Neural progenitor cell (in vitro differentiated cells): ENCODE results near the gene PTGES3L. TPM values are rescaled to one million over a fixed set of nuclear protein-coding genes. Genes with fewer than 3 reads are reported as not detected.
"Not testable (repeated sequence)": the region's sequence is repeated elsewhere in the genome, so short reads cannot be mapped to it uniquely, and the experiment has no call there.

ENCODE experiments used
- DNase-seq: peaks from one replicate; pipeline ENCODE4 v3.0.0-alpha.2; 2016; ENCODE audit warnings: low spot score
- H2AFZ ChIP-seq: fragments of 200-600 bp; sonication (generic); replicated peaks from 2 replicates; pipeline ENCODE4 v1.6.1; 2016; ENCODE audit warnings: antibody characterized with exemption
- H3F3A ChIP-seq: fragments of 200-600 bp; sonication (generic); 2 replicates; pipeline ENCODE4 v1.6.1; 2016; ENCODE audit warnings: antibody characterized with exemption, low read depth
- H3K27ac ChIP-seq: fragments of 200-600 bp; sonication (generic); 2 replicates; pipeline ENCODE4 v1.5.1; 2016; ENCODE audit warnings: mild to moderate bottlenecking
- H3K27me3 ChIP-seq: fragments of 200-600 bp; sonication (generic); 2 replicates; pipeline ENCODE4 v1.6.1; 2016; ENCODE audit warnings: mild to moderate bottlenecking, moderate library complexity
- H3K36me3 ChIP-seq: fragments of 200-600 bp; sonication (generic); 2 replicates; pipeline ENCODE4 v1.5.1; 2016
- H3K4me1 ChIP-seq: fragments of 200-600 bp; sonication (generic); 2 replicates; pipeline ENCODE4 v1.6.1; 2016; ENCODE audit warnings: mixed run types
- H3K4me2 ChIP-seq: fragments of 200-600 bp; sonication (generic); 2 replicates; pipeline ENCODE4 v1.6.1; 2016
- H3K4me3 ChIP-seq: fragments of 200-600 bp; sonication (generic); 2 replicates; pipeline ENCODE4 v1.5.1; 2016
- H3K79me2 ChIP-seq: fragments of 200-600 bp; sonication (generic); 2 replicates; pipeline ENCODE4 v1.6.1; 2016; ENCODE audit warnings: low read depth
- H3K9ac ChIP-seq: fragments of 200-600 bp; sonication (generic); 2 replicates; pipeline ENCODE4 v1.6.1; 2016
- H3K9me3 ChIP-seq: fragments of 200-600 bp; sonication (generic); 2 replicates; pipeline ENCODE4 v1.5.1; 2016; ENCODE audit warnings: low read depth
- H4K20me1 ChIP-seq: fragments of 200-600 bp; sonication (generic); 2 replicates; pipeline ENCODE4 v1.6.1; 2016; ENCODE audit warnings: low read depth
- H3K27ac Mint-ChIP-seq: 3 replicates; pipeline ENCODE4 v1.8.0; 2021; ENCODE audit warnings: mixed read lengths
- H3K27me3 Mint-ChIP-seq: 2 replicates; pipeline ENCODE4 v1.8.0; 2022; ENCODE audit warnings: low read depth, mild to moderate bottlenecking, inconsistent platforms, moderate library complexity, mixed read lengths; ENCODE audit not compliant: insufficient read depth
- H3K36me3 Mint-ChIP-seq: 3 replicates; pipeline ENCODE4 v1.8.0; 2021; ENCODE audit warnings: mixed read lengths
- H3K4me1 Mint-ChIP-seq: 3 replicates; pipeline ENCODE4 v1.8.0; 2021; ENCODE audit warnings: mixed read lengths
- H3K4me3 Mint-ChIP-seq: 3 replicates; pipeline ENCODE4 v1.8.0; 2021; ENCODE audit warnings: mild to moderate bottlenecking, moderate library complexity, mixed read lengths
- H3K9me3 Mint-ChIP-seq: 3 replicates; pipeline ENCODE4 v1.8.0; 2020; ENCODE audit warnings: mixed read lengths
- CTCF ChIP-seq: fragments of 200-600 bp; sonication (generic); IDR thresholded peaks from 2 replicates; pipeline ENCODE4 v1.5.1; 2017; ENCODE audit warnings: antibody characterized with exemption, mild to moderate bottlenecking
- EZH2 ChIP-seq: fragments of 200-600 bp; sonication (generic); IDR thresholded peaks from 2 replicates; pipeline ENCODE4 v1.6.1; 2017; ENCODE audit warnings: antibody characterized with exemption, mild to moderate bottlenecking, moderate library complexity
- EZH2phosphoT487 ChIP-seq: fragments of 200-600 bp; sonication (generic); IDR thresholded peaks from 2 replicates; pipeline ENCODE4 v1.6.1; 2017; ENCODE audit warnings: antibody characterized with exemption
- total RNA-seq: library from RNA; depleted of rRNA; stranded (reverse); fragments of >200 nt; gene quantifications from 2 replicates; pipeline ENCODE4 v1.2.3, GENCODE V29; 2015; ENCODE audit warnings: low replicate concordance

Gene PTGES3L
- total RNA-seq, 1 donor from 2014 or later: 7.7 TPM

GRCh38 chr17:42929497-42929844 lies 50.4 kb downstream of the PTGES3L start:
- Histone ChIP-seq H3K4me2 (no peak overlapping the region), H3F3A (no peaks in the 10 kb centered on the region), H3K36me3 (no peaks in the 10 kb centered on the region), H3K9ac (no peak overlapping the region), H3K4me1 (no peaks in the 10 kb centered on the region), H3K79me2 (no peaks in the 10 kb centered on the region), H3K4me3 (no peak overlapping the region), H2AFZ (no peak overlapping the region), H3K27me3 (no peaks in the 10 kb centered on the region), H3K9me3 (no peaks in the 10 kb centered on the region), H4K20me1 (no peaks in the 10 kb centered on the region), H3K27ac (no peak overlapping the region)
- no peaks in the 10 kb centered on the region for H3K36me3 Mint-ChIP-seq
- H3K9me3 Mint-ChIP-seq: no peaks in the 10 kb centered on the region
- no peak for DNase-seq
- TF ChIP-seq EZH2phosphoT487: no peak
- no peak for TF ChIP-seq EZH2
- TF ChIP-seq CTCF: no peak
- peaks cover 4% of the 10 kb centered on the region for H3K4me1 Mint-ChIP-seq
- no peak overlapping the region for H3K27ac Mint-ChIP-seq
- H3K27me3 Mint-ChIP-seq: peaks cover 2% of the 10 kb centered on the region
- no peak overlapping the region for H3K4me3 Mint-ChIP-seq

GRCh38 chr17:42928714-42929496 lies 51.0 kb downstream of the PTGES3L start:
- H3K27ac ChIP-seq: no peak overlapping the region

GRCh38 chr17:42924891-42925290 lies 55.0 kb downstream of the PTGES3L start:
- Mint-ChIP-seq H3K4me1 (peaks cover 6% of the 10 kb centered on the region), H3K27ac (no peak overlapping the region), H3K4me3 (no peak overlapping the region), H3K36me3 (no peaks in the 10 kb centered on the region), H3K27me3 (no peaks in the 10 kb centered on the region), H3K9me3 (no peaks in the 10 kb centered on the region)
- no peak overlapping the region for H3K4me3 ChIP-seq
- no peaks in the 10 kb centered on the region for H3F3A ChIP-seq
- H3K27ac ChIP-seq: no peak overlapping the region
- no peak overlapping the region for H2AFZ ChIP-seq
- H3K4me1 ChIP-seq: peaks cover 14% of the 10 kb centered on the region
- no peaks in the 10 kb centered on the region for H4K20me1 ChIP-seq
- no peaks in the 10 kb centered on the region for H3K79me2 ChIP-seq
- H3K36me3 ChIP-seq: no peaks in the 10 kb centered on the region
- TF ChIP-seq EZH2 (no peak), CTCF (no peak), EZH2phosphoT487 (no peak)
- H3K9ac ChIP-seq: no peak overlapping the region
- H3K4me2 ChIP-seq: no peak overlapping the region
- no peak for DNase-seq
- no peaks in the 10 kb centered on the region for H3K9me3 ChIP-seq
- H3K27me3 ChIP-seq: no peaks in the 10 kb centered on the region

More at GRCh38 chr17:42928714-42929496, 51.0 kb downstream of the PTGES3L start:
- H3K9me3 Mint-ChIP-seq: no peaks in the 10 kb centered on the region
- H3K4me1 ChIP-seq: no peaks in the 10 kb centered on the region
- H3K79me2 ChIP-seq: no peaks in the 10 kb centered on the region
- no peak overlapping the region for H3K27ac Mint-ChIP-seq
- no peaks in the 10 kb centered on the region for H4K20me1 ChIP-seq
- no peaks in the 10 kb centered on the region for H3K27me3 Mint-ChIP-seq
- H3K4me3 ChIP-seq: no peak overlapping the region
- peak overlapping the region; percentile 89 for H2AFZ ChIP-seq
- H3K4me3 Mint-ChIP-seq: no peak overlapping the region
- H3K36me3 ChIP-seq: no peaks in the 10 kb centered on the region
- H3K9ac ChIP-seq: no peak overlapping the region
- no peak overlapping the region for H3K4me2 ChIP-seq
- no peaks in the 10 kb centered on the region for H3K36me3 Mint-ChIP-seq
- H3K4me1 Mint-ChIP-seq: peaks cover 4% of the 10 kb centered on the region
- H3K9me3 ChIP-seq: no peaks in the 10 kb centered on the region
- no peaks in the 10 kb centered on the region for H3F3A ChIP-seq
- H3K27me3 ChIP-seq: no peaks in the 10 kb centered on the region
- DNase-seq: peak; percentile 61
- peak; percentile 65 for TF ChIP-seq CTCF
- no peak for TF ChIP-seq EZH2phosphoT487

GRCh38 chr17:42923472-42923871 lies 56.4 kb downstream of the PTGES3L start:
- not testable (repeated sequence) for H3K9me3 Mint-ChIP-seq, H4K20me1 ChIP-seq, H3K4me2 ChIP-seq, DNase-seq, H3K36me3 Mint-ChIP-seq, H3K27ac ChIP-seq, H3K4me3 Mint-ChIP-seq, H2AFZ ChIP-seq, H3K4me3 ChIP-seq, H3K79me2 ChIP-seq, H3K27me3 Mint-ChIP-seq, H3F3A ChIP-seq, H3K9ac ChIP-seq, H3K27ac Mint-ChIP-seq, H3K4me1 Mint-ChIP-seq, H3K9me3 ChIP-seq, H3K27me3 ChIP-seq, H3K36me3 ChIP-seq
- H3K4me1 ChIP-seq: peaks cover 23% of the 10 kb centered on the region
